HG02870 (cell line): Measurements from ENCODE around the gene CPA3.

Experiments used
- ATAC-seq: cut with Tn5 transposase; IDR thresholded peaks from one replicate; pipeline ENCODE4 v1.9.1; 2021; ENCODE audit warnings: mild to moderate bottlenecking, moderate library complexity; ENCODE audit not compliant: unreplicated experiment

The CPA3 gene

GRCh38 chr3:148865049-148865448 lies at the start of gene CPA3:
CPA3 (plus strand) TSS chr3:148865296; CDS start chr3:148865308, 12 bp downstream.
- ATAC-seq: no peak

GRCh38 chr3:148815316-148816110 lies 49.6 kb upstream of the CPA3 start:
- no peak for ATAC-seq

- ATAC-seq: no peak
Observed at GRCh38 chr3:148816427-148816826, 48.7 kb upstream of the CPA3 start.

GRCh38 chr3:148816981-148817525 lies 48.0 kb upstream of the CPA3 start:
- ATAC-seq: no peak

GRCh38 chr3:148820361-148821245 lies 44.5 kb upstream of the CPA3 start:
- ATAC-seq: no peak

GRCh38 chr3:148823026-148823425 lies 42.1 kb upstream of the CPA3 start:
- ATAC-seq: no peak

- ATAC-seq: no peak
Observed at GRCh38 chr3:148825476-148825875, 39.6 kb upstream of the CPA3 start.

- ATAC-seq: no peak
Observed at GRCh38 chr3:148827585-148827984, 37.5 kb upstream of the CPA3 start, which contains the start of gene CPB1. CPB1 (plus strand) TSS chr3:148827811; CDS start chr3:148827824, 13 bp downstream.

GRCh38 chr3:148828136-148828690 lies 36.9 kb upstream of the CPA3 start:
- ATAC-seq: no peak

GRCh38 chr3:148829926-148830325 lies 35.2 kb upstream of the CPA3 start:
- ATAC-seq: no peak

GRCh38 chr3:148833223-148833622 lies 31.9 kb upstream of the CPA3 start:
- ATAC-seq: no peak

- peak; percentile 76 for ATAC-seq
Observed at GRCh38 chr3:148839805-148840204, 25.3 kb upstream of the CPA3 start.

GRCh38 chr3:148840451-148840850 lies 24.6 kb upstream of the CPA3 start:
- no peak for ATAC-seq

GRCh38 chr3:148845756-148846395 lies 19.2 kb upstream of the CPA3 start:
- ATAC-seq: no peak

- no peak for ATAC-seq
Observed at GRCh38 chr3:148847351-148847750, 17.7 kb upstream of the CPA3 start.

GRCh38 chr3:148848410-148848809 lies 16.7 kb upstream of the CPA3 start:
- ATAC-seq: no peak

GRCh38 chr3:148852271-148852992 lies 12.7 kb upstream of the CPA3 start:
- no peak for ATAC-seq

GRCh38 chr3:148853076-148853475 lies 12.0 kb upstream of the CPA3 start:
- ATAC-seq: no peak

GRCh38 chr3:148854061-148854460 lies 11.0 kb upstream of the CPA3 start:
- ATAC-seq: no peak

- no peak for ATAC-seq
Observed at GRCh38 chr3:148856384-148856783, 8.7 kb upstream of the CPA3 start.
